ENCODE data around the gene ASPDH. TPM values are rescaled to one million over a fixed set of nuclear protein-coding genes. Genes with fewer than 3 reads are reported as not detected.

Gene ASPDH
- total and polyA plus RNA-seq, 8 donors = 0.74 to 2.6 (median 1.3) TPM; not detected in 2

GRCh38 chr19:50547385-50548190 lies 33.9 kb upstream of the ASPDH start:
- no peak for TF ChIP-seq CTCF (IDR thresholded peaks at IDR 0.05)
- H3K27me3 ChIP-seq = peaks cover 0 to 59% of the 10 kb centered on the region in 2 donors
- no peak overlapping the region for H3K27ac ChIP-seq
- no peak for DNase-seq
- ATAC-seq = no peak
- intact Hi-C loops (cut with DNase I) = no loop called here
- H3K4me1 ChIP-seq = no peaks in the 10 kb centered on the region
- no peaks in the 10 kb centered on the region for H3K9me3 ChIP-seq
- no peak overlapping the region for H3K4me3 ChIP-seq
- H3K36me3 ChIP-seq = no peaks in the 10 kb centered on the region

GRCh38 chr19:50546527-50547221 lies 33.0 kb upstream of the ASPDH start:
- Histone ChIP-seq H3K36me3 (no peaks in the 10 kb centered on the region), H3K4me1 (no peaks in the 10 kb centered on the region), H3K4me3 (no peak overlapping the region), H3K27me3 (peaks cover 0 to 50% of the 10 kb centered on the region in 2 donors), H3K27ac (no peak overlapping the region), H3K9me3 (no peaks in the 10 kb centered on the region)
- no peak for ATAC-seq
- intact Hi-C loops (cut with DNase I) = no loop called here
- peak in 1 of 4 donors; percentile 61 for DNase-seq
- no peak for TF ChIP-seq CTCF (IDR thresholded peaks at IDR 0.05)

GRCh38 chr19:50542943-50543342 lies 29.2 kb upstream of the ASPDH start:
- H3K4me3 ChIP-seq = no peak overlapping the region
- no peaks in the 10 kb centered on the region for H3K36me3 ChIP-seq
- DNase-seq (peak in 1 of 4 donors; percentile 65), ATAC-seq (no peak)
- intact Hi-C loops (cut with DNase I) = no loop called here
- H3K9me3 ChIP-seq = no peaks in the 10 kb centered on the region
- H3K27ac ChIP-seq = no peak overlapping the region
- no peaks in the 10 kb centered on the region for H3K4me1 ChIP-seq
- TF ChIP-seq CTCF (IDR thresholded peaks at IDR 0.05) = no peak
- peaks cover 0 to 28% of the 10 kb centered on the region in 2 donors for H3K27me3 ChIP-seq

GRCh38 chr19:50537769-50538230 lies 24.1 kb upstream of the ASPDH start:
- peak; percentile 96 for ATAC-seq
- intact Hi-C loops (cut with DNase I) = no loop called here

More at GRCh38 chr19:50537769-50538230, 24.1 kb upstream of the ASPDH start:
- H3K9me3 ChIP-seq = peaks cover 0 to 8% of the 10 kb centered on the region in 2 donors
- no peaks in the 10 kb centered on the region for H3K36me3 ChIP-seq
- DNase-seq = peak in 3 of 4 donors; percentile 71 to 91 (median 75)
- peak; percentile 71 to 74 for TF ChIP-seq CTCF (IDR thresholded peaks at IDR 0.05)
- H3K27ac ChIP-seq = no peak overlapping the region
- peaks cover 0 to 27% of the 10 kb centered on the region in 2 donors for H3K27me3 ChIP-seq
- H3K4me1 ChIP-seq = no peaks in the 10 kb centered on the region
- H3K4me3 ChIP-seq = no peak overlapping the region
